Keratinocyte (primary cell): ENCODE results near the gene MMRN2. TPM values are rescaled to one million over a fixed set of nuclear protein-coding genes. Genes with fewer than 3 reads are reported as not detected.
"Not testable (repeated sequence)": the region's sequence is repeated elsewhere in the genome, so short reads cannot be mapped to it uniquely, and the experiment has no call there.

Experiments used
- DNase-seq: peaks from one replicate; pipeline ENCODE4 v3.0.0-alpha.2; 2011; ENCODE audit warnings: low read depth, missing footprints, low spot score
- FAIRE-seq: peaks from 2 replicates; lab custom pipeline; 2011; peaks lifted over from hg19 to GRCh38; lab: Jason Lieb, UNC
- H2AFZ ChIP-seq: 2 replicates; pipeline ENCODE4 v1.6.0; 2012; ENCODE audit warnings: low read length, control low read depth, inconsistent platforms; ENCODE audit not compliant: control insufficient read depth
- H3K27ac ChIP-seq: 2 replicates; pipeline ENCODE4 v1.5.1; 2011; ENCODE audit warnings: low read length; ENCODE audit not compliant: control insufficient read depth, insufficient read depth
- H3K27me3 ChIP-seq: 3 replicates; pipeline ENCODE4 v1.6.0; 2011; ENCODE audit warnings: low read length; ENCODE audit not compliant: control insufficient read depth, insufficient read depth; ENCODE audit errors: extremely low read depth
- H3K36me3 ChIP-seq, 2 experiments: 2 replicates in 1 of 2; 3 replicates in 1 of 2; pipeline ENCODE4 v1.5.1; 2011; ENCODE audit warnings: low read length in 2 of 2, mild to moderate bottlenecking in 1 of 2; ENCODE audit not compliant: control insufficient read depth in 2 of 2, insufficient read depth in 2 of 2; ENCODE audit errors: extremely low read depth in 1 of 2
- H3K4me1 ChIP-seq: 3 replicates; pipeline ENCODE4 v1.5.1; 2011; ENCODE audit warnings: low read length; ENCODE audit not compliant: control insufficient read depth, insufficient read depth; ENCODE audit errors: extremely low read depth
- H3K4me2 ChIP-seq: 3 replicates; pipeline ENCODE4 v1.6.0; 2011; ENCODE audit warnings: low read depth, low read length; ENCODE audit not compliant: control insufficient read depth, insufficient read depth; ENCODE audit errors: extremely low read depth
- H3K4me3 ChIP-seq, 3 experiments: fragments of 200-600 bp in 1 of 3; sonication (generic) in 1 of 3; 2 replicates in 2 of 3; 3 replicates in 1 of 3; pipeline ENCODE4 v1.5.1; 2011 to 2016; ENCODE audit warnings: low read length in 3 of 3, mild to moderate bottlenecking in 3 of 3, control low read depth in 2 of 3, inconsistent platforms in 1 of 3, low read depth in 1 of 3, mixed read lengths in 1 of 3, mixed run types in 1 of 3, moderate library complexity in 1 of 3; ENCODE audit not compliant: control insufficient read depth in 2 of 3, insufficient read depth in 2 of 3; ENCODE audit errors: extremely low read depth in 1 of 3
- H3K79me2 ChIP-seq: 2 replicates; pipeline ENCODE4 v1.6.0; 2012; ENCODE audit warnings: low read length; ENCODE audit not compliant: control insufficient read depth, insufficient read depth
- H3K9ac ChIP-seq: 3 replicates; pipeline ENCODE4 v1.6.0; 2011; ENCODE audit warnings: low read length; ENCODE audit not compliant: control insufficient read depth, insufficient read depth; ENCODE audit errors: extremely low read depth
- H3K9me1 ChIP-seq: 3 replicates; pipeline ENCODE4 v1.6.0; 2011; ENCODE audit warnings: low read length; ENCODE audit not compliant: control insufficient read depth, insufficient read depth; ENCODE audit errors: extremely low read depth
- H3K9me3 ChIP-seq: 2 replicates; pipeline ENCODE4 v1.5.1; 2012; ENCODE audit warnings: low read depth, low read length; ENCODE audit not compliant: control insufficient read depth
- H4K20me1 ChIP-seq: 3 replicates; pipeline ENCODE4 v1.6.0; 2011; ENCODE audit warnings: low read length; ENCODE audit not compliant: control insufficient read depth, insufficient read depth; ENCODE audit errors: extremely low read depth
- EZH2 ChIP-seq: IDR thresholded peaks from one replicate; pipeline ENCODE4 v1.6.1; 2012; ENCODE audit warnings: inconsistent platforms, mild to moderate bottlenecking, low read length, moderate library complexity
- dilution Hi-C: fragments of 300-500 bp; cut with MboI; formaldehyde crosslinking; loops from one replicate; pipeline ENCODE4 v1.7.0; 2020; ENCODE audit warnings: low sequenced_read_pairs; ENCODE audit not compliant: extremely low pct_ligation_motif_present
- polyA plus RNA-seq, 5 experiments: library from polyadenylated mRNA; depleted of rRNA in 3 of 5; stranded (reverse) in 3 of 5; stranded (forward) in 1 of 5; unstranded in 1 of 5; fragments of >200 nt; gene quantifications; 1 replicate in 1 of 5; 2 replicates in 3 of 5; 3 replicates in 1 of 5; pipeline versions ENCODE4 v1.2.1 to v1.2.3, GENCODE V29; 2011 to 2012; ENCODE audit warnings: missing spikeins in 2 of 5, low read depth in 1 of 5, low replicate concordance in 1 of 5
- TF ChIP-seq, protein P1 (sequence below), 3 experiments: IDR thresholded peaks in 1 of 3; conservative IDR thresholded peaks in 1 of 3; optimal IDR thresholded peaks in 1 of 3; 2 replicates in 2 of 3; 3 replicates in 1 of 3; pipeline versions ENCODE3 to v1.5.1; 2011; ENCODE audit warnings: low read length in 3 of 3, mild to moderate bottlenecking in 3 of 3, moderate library complexity in 2 of 3, control low read depth in 1 of 3, inconsistent platforms in 1 of 3; ENCODE audit not compliant: insufficient read depth in 2 of 3; ENCODE audit errors: extremely low read depth in 1 of 3

MMRN2 gene
- polyA plus RNA-seq, 1 donor (not counting 4 experiments of a cell fraction or from before 2014, with no cell fraction given) = 13.8 TPM

DNA sequence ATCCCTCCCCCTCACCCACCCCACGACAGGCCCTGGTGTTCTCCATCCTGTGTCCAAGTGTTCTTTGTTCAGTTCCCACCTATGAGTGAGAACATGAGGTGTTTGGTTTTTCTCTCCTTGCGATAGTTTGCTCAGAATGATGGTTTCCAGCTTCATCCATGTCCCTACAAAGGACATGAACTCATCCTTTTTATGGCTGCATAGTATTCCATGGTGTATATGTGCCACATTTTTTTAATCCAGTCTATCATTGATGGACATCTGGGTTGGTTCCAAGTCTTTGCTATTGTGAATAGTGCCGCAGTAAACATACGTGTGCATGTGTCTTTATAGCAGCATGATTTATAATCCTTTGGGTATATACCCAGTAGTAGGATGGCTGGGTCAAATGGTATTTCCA, 27.1 kb upstream of the MMRN2 start:
- H3K4me1 ChIP-seq, H3K9ac ChIP-seq, H3K9me1 ChIP-seq, H3K79me2 ChIP-seq, H3K4me3 ChIP-seq, H3K9me3 ChIP-seq, H3K36me3 ChIP-seq, DNase-seq, dilution Hi-C loops, H3K27ac ChIP-seq, H3K4me2 ChIP-seq, H2AFZ ChIP-seq, H4K20me1 ChIP-seq, H3K27me3 ChIP-seq, FAIRE-seq: not testable (repeated sequence)

DNA sequence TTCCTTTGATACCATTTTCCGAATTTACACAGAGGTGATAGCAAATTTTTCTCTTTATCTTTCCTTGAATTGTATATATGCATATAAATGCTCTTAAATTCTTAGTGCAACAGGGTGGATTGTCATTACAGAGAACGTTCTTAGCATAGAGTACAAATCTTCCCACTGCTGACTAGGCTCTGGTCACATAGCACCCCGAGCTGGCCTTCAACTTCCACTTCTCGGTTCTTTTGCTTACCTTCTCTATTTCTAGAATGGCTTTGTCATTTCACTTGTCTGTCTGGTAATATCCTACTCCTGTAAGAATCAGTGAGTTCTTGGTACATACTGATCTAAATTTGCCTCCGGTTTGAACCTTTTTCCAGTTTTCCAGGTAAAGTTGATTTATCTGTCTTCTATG, 24.3 kb upstream of the MMRN2 start:
- Histone ChIP-seq H4K20me1 (no peaks in the 10 kb centered on the region), H3K79me2 (no peaks in the 10 kb centered on the region), H3K9ac (no peak overlapping the region), H3K4me1 (peaks cover 12% of the 10 kb centered on the region), H3K9me3 (no peaks in the 10 kb centered on the region), H2AFZ (no peak overlapping the region), H3K4me3 (no peak overlapping the region), H3K27ac (no peak overlapping the region), H3K27me3 (no peaks in the 10 kb centered on the region), H3K4me2 (no peak overlapping the region), H3K9me1 (no peaks in the 10 kb centered on the region), H3K36me3 (no peaks in the 10 kb centered on the region)
- TF ChIP-seq, protein P1, sequence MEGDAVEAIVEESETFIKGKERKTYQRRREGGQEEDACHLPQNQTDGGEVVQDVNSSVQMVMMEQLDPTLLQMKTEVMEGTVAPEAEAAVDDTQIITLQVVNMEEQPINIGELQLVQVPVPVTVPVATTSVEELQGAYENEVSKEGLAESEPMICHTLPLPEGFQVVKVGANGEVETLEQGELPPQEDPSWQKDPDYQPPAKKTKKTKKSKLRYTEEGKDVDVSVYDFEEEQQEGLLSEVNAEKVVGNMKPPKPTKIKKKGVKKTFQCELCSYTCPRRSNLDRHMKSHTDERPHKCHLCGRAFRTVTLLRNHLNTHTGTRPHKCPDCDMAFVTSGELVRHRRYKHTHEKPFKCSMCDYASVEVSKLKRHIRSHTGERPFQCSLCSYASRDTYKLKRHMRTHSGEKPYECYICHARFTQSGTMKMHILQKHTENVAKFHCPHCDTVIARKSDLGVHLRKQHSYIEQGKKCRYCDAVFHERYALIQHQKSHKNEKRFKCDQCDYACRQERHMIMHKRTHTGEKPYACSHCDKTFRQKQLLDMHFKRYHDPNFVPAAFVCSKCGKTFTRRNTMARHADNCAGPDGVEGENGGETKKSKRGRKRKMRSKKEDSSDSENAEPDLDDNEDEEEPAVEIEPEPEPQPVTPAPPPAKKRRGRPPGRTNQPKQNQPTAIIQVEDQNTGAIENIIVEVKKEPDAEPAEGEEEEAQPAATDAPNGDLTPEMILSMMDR (optimal IDR thresholded peaks at IDR 0.05 in 1 of 3, IDR thresholded peaks at IDR 0.05 in 1 of 3, conservative IDR thresholded peaks at IDR 0.05 in 1 of 3; ENCODE audit: extremely low read depth in 1 of 3, insufficient read depth in 2 of 3, low read length in 3 of 3) = no peak
- no peak for TF ChIP-seq EZH2
- dilution Hi-C loops = no loop called here
- FAIRE-seq (no peak), DNase-seq (no peak)

- FAIRE-seq, H4K20me1 ChIP-seq, H3K4me2 ChIP-seq, H3K79me2 ChIP-seq, H3K9ac ChIP-seq, DNase-seq, H3K27me3 ChIP-seq, H3K36me3 ChIP-seq, H3K4me3 ChIP-seq, H3K27ac ChIP-seq, H2AFZ ChIP-seq, H3K9me3 ChIP-seq, H3K9me1 ChIP-seq, dilution Hi-C loops: not testable (repeated sequence)
- H3K4me1 ChIP-seq = peaks cover 12% of the 10 kb centered on the region
Measured at GRCh38 chr10:86981020-86981419, 23.6 kb upstream of the MMRN2 start.
